Motor neuron (in vitro differentiated cells): ENCODE measurements around the gene KDM4E. TPM values are rescaled to one million over a fixed set of nuclear protein-coding genes. Genes with fewer than 3 reads are reported as not detected.
"Not testable (repeated sequence)": the region's sequence is repeated elsewhere in the genome, so short reads cannot be mapped to it uniquely, and the experiment has no call there.

Source experiments
- ATAC-seq, 8 experiments: fragments of 200-7000 bp; cut with Tn5 transposase; replicated peaks in 6 of 8; 2 replicates each; pipeline ENCODE4 v1.8.0; 2021; ENCODE audit warnings: mild to moderate bottlenecking in 8 of 8, moderate library complexity in 8 of 8
- H3K27ac ChIP-seq, 2 donors: fragments of 250-450 bp; sonication (Bioruptor Pico); 2 replicates each; pipeline ENCODE4 v1.9.0; 2021; ENCODE audit warnings: antibody characterized with exemption in 2 of 2, mild to moderate bottlenecking in 2 of 2, moderate library complexity in 1 of 2
- H3K4me1 ChIP-seq, 2 donors: fragments of 250-450 bp; sonication (Bioruptor Pico); replicated peaks in 1 of 2; 2 replicates each; pipeline ENCODE4 v1.6.1; 2021; ENCODE audit warnings: antibody characterized with exemption in 2 of 2, mild to moderate bottlenecking in 2 of 2, moderate library complexity in 1 of 2
- H3K4me3 ChIP-seq, 5 donors: fragments of 250-450 bp; sonication (Bioruptor Pico); 2 replicates each; pipeline ENCODE4 v1.9.0; 2021; ENCODE audit warnings: antibody characterized with exemption in 5 of 5, mild to moderate bottlenecking in 5 of 5, moderate library complexity in 4 of 5
- WGBS, 10 experiments: fragments of 450-650 bp; shearing (Covaris generic); methylation state at CpG; one replicate each; pipeline ENCODE4 v1.0.0; 2022; 5-methylcytosine and 5-hydroxymethylcytosine counted together
- in situ Hi-C, 9 experiments: fragments of 400-800 bp; cut with MboI; loops; one replicate each; pipeline ENCODE4 v1.15.0; 2021; ENCODE audit warnings: low sequenced_read_pairs in 9 of 9, low pct_unique_long_range_greater_than_20kb in 2 of 9; ENCODE audit not compliant: unreplicated experiment in 9 of 9
- total RNA-seq, 8 experiments: library from RNA; unstranded; fragments of 300-600 nt; gene quantifications; 2 replicates each; pipeline versions ENCODE4 v1.2.3 to v1.2.4, GENCODE V29; 2022

Gene KDM4E
- total RNA-seq: under 1 TPM in 7 of 8 experiments, not detected in 1; 0.05 to 0.28 (median 0.18) TPM

DNA sequence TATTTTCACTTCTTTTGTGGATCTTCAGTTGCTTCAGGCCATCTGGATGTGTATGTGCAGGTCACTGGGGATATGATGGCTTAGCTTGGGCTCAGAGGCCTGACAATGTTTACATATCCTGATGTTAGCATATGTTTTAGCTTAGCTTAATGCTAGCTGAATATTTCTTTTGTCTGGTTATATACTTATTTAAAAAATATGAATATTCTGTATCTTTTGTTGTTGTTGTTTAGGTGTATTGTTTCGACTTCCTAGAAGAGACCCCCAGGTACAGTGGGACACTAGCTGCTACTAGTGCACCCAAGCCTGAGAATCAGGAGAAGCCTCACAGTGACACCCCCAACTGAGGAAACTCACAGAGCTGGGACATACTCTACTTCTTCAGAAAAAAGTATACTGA lies at the start of gene KDM4E:
Gene KDM4E (plus strand): TSS at position 301 of the 400 bp plus-strand sequence. CDS start 300 bp downstream, outside the sequence.
- ATAC-seq: peak in 1 of 8 experiments; percentile 59
- H3K4me3 ChIP-seq: no peak within 1 kb of the TSS
- H3K4me1 ChIP-seq: no peaks in the 10 kb centered on the region
- 67 to 80% (median 78%) methylated on average over 1 of the region's 1 CpG; no CpG with 5 or more reads in 7 of the 10 experiments for WGBS, 10 experiments
- no peak within 1 kb of the TSS for H3K27ac ChIP-seq
- in situ Hi-C loops: no loop called here

DNA sequence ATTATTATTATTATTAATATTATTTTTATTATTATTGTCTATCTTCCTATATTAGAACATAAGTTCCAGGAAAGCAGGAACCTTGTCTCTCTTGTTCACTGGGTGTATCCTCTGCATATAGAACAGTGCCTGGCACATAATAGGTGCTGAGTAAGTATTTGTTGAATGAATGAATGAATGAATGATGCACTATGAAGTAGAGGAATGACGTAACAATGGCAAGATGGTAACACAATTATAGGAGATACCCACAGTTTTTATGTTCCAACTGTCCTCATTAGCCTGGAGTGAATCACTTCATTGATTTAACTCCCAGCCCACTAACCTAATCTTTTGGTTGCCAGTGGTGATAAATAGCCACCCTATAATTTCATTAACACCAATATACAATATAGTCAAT lies 49.5 kb upstream of the KDM4E start:
- Histone ChIP-seq H3K27ac (no peak overlapping the region), H3K4me3 (no peak overlapping the region), H3K4me1 (peaks cover 4 to 10% of the 10 kb centered on the region in 2 donors)
- ATAC-seq: no peak
- WGBS, 10 experiments: 80 to 100% (median 87%) methylated on average over 1 of the region's 1 CpG; no CpG with 5 or more reads in 4 of the 10 experiments
- in situ Hi-C loops: no loop called here

DNA sequence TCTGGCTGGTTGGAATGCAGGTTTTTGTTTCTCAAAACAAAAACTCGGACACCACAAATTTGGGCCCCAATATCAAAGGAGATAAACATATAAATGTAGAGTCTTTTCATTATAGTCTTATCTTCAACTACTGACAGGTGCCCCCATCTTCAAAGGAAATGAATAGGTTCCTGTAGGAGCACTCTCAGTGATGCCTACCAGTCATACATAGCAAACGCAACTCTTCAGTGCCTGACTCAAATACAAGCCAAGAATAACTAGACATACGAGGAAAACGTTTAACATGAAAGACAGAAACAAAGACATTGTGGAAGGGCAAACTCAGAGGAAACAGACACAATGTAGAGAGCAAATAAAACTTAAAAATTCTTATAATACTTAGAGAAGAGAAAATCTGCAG lies 37.7 kb upstream of the KDM4E start:
- H3K27ac ChIP-seq: no peak overlapping the region
- in situ Hi-C loops: no loop called here
- 36 to 90% (median 76%) methylated on average over 3 to 4 of the region's 4 CpGs for WGBS, 10 experiments
- no peaks in the 10 kb centered on the region for H3K4me1 ChIP-seq
- no peak for ATAC-seq
- no peak overlapping the region for H3K4me3 ChIP-seq

DNA sequence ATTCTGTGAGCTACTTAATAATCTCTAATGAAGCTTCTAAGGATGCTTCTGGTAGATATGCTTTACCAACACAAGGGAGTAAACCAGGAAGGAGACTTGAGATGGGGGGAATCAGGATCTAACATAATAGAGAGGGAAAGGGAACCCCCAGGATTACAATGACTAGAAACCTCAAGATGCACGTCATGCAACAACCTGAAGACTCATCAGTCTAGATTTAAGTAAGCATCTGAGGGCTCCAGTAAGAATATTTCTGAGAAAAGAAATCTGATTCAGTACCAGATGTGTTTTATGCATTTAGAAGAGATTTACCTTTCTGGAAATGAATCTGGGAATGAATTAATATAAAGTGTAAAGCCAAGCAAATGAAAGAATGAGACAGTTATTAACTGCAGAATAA lies 36.3 kb upstream of the KDM4E start:
- 40 to 100% (median 86%) methylated on average over 1 of the region's 1 CpG; no CpG with 5 or more reads in 3 of the 10 experiments for WGBS, 10 experiments
- in situ Hi-C loops: no loop called here
- no peak for ATAC-seq
- Histone ChIP-seq H3K4me3 (no peak overlapping the region), H3K27ac (no peak overlapping the region), H3K4me1 (no peaks in the 10 kb centered on the region)

DNA sequence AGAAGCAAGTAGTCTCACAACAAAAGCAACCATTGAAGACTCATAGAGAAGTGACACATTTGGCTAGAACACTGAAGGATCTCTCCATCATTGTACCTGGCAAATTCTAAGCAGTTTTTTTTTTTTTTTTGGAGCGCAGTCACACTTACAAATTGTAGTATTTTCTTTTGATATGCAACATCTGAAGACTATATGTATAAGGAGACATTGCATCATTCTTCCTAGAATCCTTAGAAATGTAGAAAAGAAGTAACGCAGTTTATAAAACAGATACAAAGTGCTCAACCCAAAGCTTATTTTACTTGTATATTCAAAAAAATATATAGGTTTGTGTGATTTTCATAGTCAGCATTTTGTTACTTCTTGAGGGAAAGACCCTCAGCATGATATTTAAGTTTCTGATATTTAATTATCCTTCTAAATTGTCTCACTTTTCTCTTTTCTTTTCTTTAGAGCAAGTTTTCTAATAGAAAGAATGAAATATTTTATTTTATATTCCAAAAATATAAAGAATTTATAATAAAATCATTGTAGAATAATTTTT lies 31.6 kb upstream of the KDM4E start:
- no peak for ATAC-seq
- no peak overlapping the region for H3K27ac ChIP-seq
- in situ Hi-C loops: no loop called here
- no peak overlapping the region for H3K4me3 ChIP-seq
- H3K4me1 ChIP-seq: no peaks in the 10 kb centered on the region
- WGBS, 10 experiments: 67 to 100% (median 88%) methylated on average over 1 to 2 of the region's 2 CpGs

DNA sequence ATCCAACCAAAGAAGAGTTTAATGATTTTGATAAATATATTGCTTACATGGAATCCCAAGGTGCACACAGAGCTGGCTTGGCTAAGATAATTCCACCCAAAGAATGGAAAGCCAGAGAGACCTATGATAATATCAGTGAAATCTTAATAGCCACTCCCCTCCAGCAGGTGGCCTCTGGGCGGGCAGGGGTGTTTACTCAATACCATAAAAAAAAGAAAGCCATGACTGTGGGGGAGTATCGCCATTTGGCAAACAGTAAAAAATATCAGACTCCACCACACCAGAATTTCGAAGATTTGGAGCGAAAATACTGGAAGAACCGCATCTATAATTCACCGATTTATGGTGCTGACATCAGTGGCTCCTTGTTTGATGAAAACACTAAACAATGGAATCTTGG lies 27.6 kb upstream of the KDM4E start:
- 69 to 97% (median 84%) methylated on average over 4 to 6 of the region's 6 CpGs; no CpG with 5 or more reads in 3 of the 10 experiments for WGBS, 10 experiments
- ATAC-seq: no peak
- Histone ChIP-seq H3K27ac (no peak overlapping the region), H3K4me3 (no peak overlapping the region), H3K4me1 (no peaks in the 10 kb centered on the region)
- in situ Hi-C loops: no loop called here

DNA sequence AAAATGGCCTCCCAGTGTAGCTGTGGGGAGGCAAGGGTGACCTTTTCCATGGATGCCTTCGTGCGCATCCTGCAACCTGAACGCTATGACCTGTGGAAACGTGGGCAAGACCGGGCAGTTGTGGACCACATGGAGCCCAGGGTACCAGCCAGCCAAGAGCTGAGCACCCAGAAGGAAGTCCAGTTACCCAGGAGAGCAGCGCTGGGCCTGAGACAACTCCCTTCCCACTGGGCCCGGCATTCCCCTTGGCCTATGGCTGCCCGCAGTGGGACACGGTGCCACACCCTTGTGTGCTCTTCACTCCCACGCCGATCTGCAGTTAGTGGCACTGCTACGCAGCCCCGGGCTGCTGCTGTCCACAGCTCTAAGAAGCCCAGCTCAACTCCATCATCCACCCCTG lies 26.8 kb upstream of the KDM4E start:
- ATAC-seq: no peak
- Histone ChIP-seq H3K4me3 (no peak overlapping the region), H3K27ac (no peak overlapping the region), H3K4me1 (no peaks in the 10 kb centered on the region)
- in situ Hi-C loops: no loop called here
- WGBS, 10 experiments: 86 to 91% methylated on average over 4 to 8 of the region's 13 CpGs; no CpG with 5 or more reads in 8 of the 10 experiments

DNA sequence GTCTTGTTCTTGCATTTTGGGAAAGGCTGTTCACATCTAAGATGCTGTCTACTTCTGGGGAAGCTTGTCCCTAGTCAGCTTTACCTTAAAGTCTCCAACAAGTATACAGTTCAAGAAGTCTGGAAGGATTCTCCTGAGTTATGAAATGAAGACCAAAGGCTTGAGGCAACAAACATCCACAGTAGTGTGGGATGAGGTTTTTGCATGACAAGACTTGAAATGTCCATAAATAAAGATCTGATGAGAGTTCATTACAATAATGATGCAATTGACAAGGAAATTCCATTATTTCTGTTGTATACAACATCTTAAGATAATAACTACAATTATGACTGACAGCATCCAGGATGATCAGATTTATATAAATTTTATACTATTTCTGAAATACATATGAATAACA lies 21.3 kb upstream of the KDM4E start:
- ATAC-seq: no peak
- in situ Hi-C loops: no loop called here
- Histone ChIP-seq H3K27ac (no peak overlapping the region), H3K4me1 (no peaks in the 10 kb centered on the region), H3K4me3 (no peak overlapping the region)

DNA sequence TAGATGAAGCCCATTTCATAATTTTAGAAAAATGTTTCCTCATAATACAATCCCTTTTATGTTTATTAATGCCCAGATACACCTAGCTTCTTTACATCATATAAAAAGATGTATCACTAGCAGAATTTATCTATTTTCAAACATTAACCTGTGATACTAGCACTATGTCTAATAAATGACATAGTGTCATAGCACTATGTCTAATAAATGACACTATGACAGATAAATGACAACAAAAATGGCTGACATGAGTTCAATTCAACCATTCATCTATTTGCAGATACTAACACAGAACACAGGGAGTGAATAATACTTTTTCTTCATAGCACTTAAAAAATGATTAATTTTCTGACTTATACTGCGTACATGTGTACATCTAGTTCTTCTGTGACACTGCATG lies 19.4 kb upstream of the KDM4E start:
- Histone ChIP-seq H3K27ac (no peak overlapping the region), H3K4me3 (no peak overlapping the region), H3K4me1 (no peaks in the 10 kb centered on the region)
- in situ Hi-C loops: no loop called here
- no peak for ATAC-seq
- 0 to 100% (median 73%) methylated on average over 1 of the region's 1 CpG; no CpG with 5 or more reads in 4 of the 10 experiments for WGBS, 10 experiments

DNA sequence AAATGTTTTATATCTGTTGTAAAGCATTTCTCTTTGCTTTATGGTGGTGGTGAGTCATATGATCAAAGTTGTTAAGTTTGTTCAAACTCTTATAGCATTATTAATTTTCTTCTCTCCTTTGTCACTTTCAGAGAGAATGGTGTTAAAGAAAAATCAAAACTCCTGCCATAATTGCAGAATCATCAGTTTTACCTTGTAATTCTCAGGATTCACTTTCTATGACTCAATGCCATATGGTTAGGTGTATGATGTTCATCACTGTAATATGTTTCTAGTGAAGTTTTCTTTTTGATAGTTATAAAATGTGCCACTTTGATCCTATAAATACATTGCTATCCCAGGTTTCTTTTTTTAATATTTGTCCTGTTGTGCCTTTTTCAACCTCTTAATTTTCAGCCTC lies 13.7 kb upstream of the KDM4E start:
- no peak overlapping the region for H3K4me3 ChIP-seq
- no peak for ATAC-seq
- in situ Hi-C loops: no loop called here
- H3K4me1 ChIP-seq: no peaks in the 10 kb centered on the region
- H3K27ac ChIP-seq: no peak overlapping the region

DNA sequence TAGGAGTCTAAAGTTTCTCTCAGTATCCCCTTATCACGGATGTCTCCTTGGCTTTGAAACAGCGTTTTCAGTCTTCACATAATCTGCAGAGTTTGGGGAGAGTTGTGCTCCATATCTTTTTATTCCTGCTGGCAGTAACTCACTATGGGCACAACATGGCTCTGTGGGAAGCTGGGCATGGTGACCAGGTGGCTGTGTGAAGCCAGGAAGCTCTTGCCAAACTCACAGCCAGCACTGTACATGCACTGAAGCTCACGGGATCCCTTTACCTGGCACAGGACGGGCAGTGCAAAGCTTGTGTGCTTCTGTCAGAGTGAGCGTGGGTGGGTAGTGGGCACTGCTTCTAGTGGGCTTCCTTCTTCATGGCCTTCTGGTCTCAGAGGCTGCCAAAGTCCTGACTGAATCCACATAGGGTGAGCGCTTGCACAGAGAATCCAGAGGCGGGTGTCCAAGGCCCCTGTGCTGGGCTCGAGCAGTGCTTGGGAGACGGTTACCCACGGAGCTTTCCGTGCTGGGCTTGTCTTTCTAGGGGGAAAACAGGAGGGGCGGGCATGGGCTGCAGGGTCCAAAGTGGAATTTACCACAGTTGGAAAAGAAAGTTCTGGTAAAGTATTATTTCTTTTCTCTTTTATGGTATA lies 10.8 kb upstream of the KDM4E start:
- in situ Hi-C loops: no loop called here
- ATAC-seq: no peak
- Histone ChIP-seq H3K4me3 (no peak overlapping the region), H3K4me1 (no peaks in the 10 kb centered on the region), H3K27ac (no peak overlapping the region)
- WGBS, 10 experiments: 0 to 89% (median 69%) methylated on average over 1 to 12 of the region's 12 CpGs; no CpG with 5 or more reads in 2 of the 10 experiments

DNA sequence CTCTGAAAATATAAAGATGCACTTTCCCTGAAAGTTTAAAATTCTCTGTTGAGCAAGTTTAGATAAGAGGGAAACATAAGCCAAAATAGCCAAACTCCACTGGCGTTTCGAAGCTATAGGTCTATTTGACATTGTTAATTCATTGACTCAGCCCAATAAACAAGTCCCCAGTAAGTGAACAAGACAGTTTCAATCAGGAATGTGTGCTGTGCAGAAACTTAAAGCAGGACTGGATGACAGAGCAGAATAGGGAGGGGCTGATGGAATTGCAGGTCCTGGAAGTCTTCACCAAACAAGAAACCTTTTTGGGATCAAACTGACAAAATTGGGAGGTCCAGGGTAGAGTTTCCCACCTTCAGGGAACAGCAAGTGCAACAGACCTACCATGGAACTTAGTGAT lies 8.9 kb upstream of the KDM4E start:
- Histone ChIP-seq H3K4me1 (no peaks in the 10 kb centered on the region), H3K4me3 (no peak overlapping the region), H3K27ac (no peak overlapping the region)
- WGBS, 10 experiments: 40 to 87% (median 78%) methylated on average over 1 to 2 of the region's 2 CpGs; no CpG with 5 or more reads in 2 of the 10 experiments
- ATAC-seq: peak in 3 of 8 experiments; percentile 23 to 56 (median 32)
- in situ Hi-C loops: no loop called here

DNA sequence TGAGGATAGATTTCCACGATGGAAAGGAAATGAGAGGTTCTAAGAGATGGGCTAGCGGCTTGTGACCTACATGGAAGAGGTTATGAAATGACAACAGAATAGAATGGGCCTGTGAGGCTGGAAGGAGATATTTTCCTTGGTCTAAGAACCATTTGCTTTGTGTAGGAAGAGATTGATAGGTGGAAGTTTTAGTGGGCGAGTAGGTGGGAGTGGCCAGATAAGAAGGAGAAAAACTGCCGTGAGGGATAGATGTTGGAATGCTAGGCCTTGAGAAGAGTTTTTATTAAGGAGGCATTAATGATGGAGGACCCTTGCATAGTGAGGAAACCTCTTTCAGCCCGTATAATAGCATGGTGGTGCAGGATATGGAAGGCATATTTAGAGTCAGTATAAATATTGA lies 3.6 kb upstream of the KDM4E start:
- ATAC-seq, H3K4me1 ChIP-seq, H3K27ac ChIP-seq, in situ Hi-C loops, H3K4me3 ChIP-seq: not testable (repeated sequence)
- WGBS, 10 experiments: 25 to 100% (median 88%) methylated on average over 2 to 5 of the region's 5 CpGs; no CpG with 5 or more reads in 1 of the 10 experiments

DNA sequence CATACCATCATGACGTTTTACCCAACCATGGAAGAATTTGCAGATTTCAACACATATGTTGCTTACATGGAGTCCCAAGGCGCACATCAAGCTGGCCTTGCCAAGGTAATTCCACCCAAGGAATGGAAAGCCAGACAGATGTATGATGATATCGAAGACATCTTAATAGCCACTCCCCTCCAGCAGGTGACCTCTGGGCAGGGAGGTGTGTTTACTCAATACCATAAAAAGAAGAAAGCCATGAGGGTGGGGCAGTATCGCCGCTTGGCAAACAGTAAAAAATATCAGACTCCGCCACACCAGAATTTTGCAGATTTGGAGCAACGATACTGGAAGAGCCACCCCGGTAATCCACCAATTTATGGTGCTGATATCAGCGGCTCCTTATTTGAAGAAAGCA lies 536 bp downstream of the KDM4E start:
- 50 to 100% methylated on average over 1 to 2 of the region's 9 CpGs; no CpG with 5 or more reads in 8 of the 10 experiments for WGBS, 10 experiments
- H3K4me3 ChIP-seq, ATAC-seq, H3K27ac ChIP-seq, in situ Hi-C loops, H3K4me1 ChIP-seq: not testable (repeated sequence)
